UCSD-AML1 (cell line): Measurements from ENCODE around the gene CFAP210.
"Not testable (repeated sequence)": the region's sequence is repeated elsewhere in the genome, so short reads cannot be mapped to it uniquely, and the experiment has no call there.

ENCODE experiments used
- DNase-seq: peaks from one replicate; lab custom pipeline; 2025; ENCODE audit not compliant: unreplicated experiment; lab: John Stamatoyannopoulos, UW

CFAP210 gene

DNA sequence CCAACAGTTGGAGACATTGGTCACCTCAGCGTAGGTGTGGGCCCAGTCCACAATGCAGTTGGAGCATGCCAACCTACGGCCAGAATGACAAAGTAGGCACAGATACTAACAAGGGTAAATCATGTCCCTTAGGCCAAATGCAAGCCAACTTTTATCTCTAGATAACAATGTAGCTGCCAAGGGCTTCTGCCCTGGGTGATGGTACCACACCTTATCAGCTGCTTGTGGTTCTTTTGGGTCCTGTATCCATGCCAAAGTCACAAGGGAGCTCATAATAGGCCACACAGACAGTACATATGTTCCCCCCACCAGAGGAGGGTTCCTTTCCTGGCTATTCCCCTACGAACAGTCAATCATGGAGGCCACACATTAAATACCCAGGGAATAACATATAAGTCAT lies 19.1 kb upstream of the CFAP210 start:
- no peak for DNase-seq

DNA sequence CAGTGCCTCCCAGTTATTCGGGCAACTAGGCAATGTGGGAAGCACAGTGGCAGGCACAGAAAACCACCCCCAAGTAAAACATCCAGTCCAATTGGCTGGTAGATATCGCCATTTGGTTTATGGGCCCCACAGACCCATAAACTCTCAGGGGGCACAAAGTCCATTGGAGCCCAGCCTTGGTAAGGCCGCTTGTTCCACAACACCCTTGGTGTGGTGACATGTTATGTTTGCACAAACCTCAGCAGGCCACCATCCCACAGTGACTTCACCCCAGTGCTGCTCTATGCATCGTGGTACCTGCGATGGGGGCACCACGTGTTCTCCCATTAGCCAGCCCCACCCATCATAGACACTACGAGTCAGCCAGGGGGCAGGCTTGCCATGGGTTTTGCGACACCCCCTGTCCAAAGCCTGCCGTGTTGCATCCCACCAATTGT lies 18.6 kb upstream of the CFAP210 start:
- no peak for DNase-seq

DNA sequence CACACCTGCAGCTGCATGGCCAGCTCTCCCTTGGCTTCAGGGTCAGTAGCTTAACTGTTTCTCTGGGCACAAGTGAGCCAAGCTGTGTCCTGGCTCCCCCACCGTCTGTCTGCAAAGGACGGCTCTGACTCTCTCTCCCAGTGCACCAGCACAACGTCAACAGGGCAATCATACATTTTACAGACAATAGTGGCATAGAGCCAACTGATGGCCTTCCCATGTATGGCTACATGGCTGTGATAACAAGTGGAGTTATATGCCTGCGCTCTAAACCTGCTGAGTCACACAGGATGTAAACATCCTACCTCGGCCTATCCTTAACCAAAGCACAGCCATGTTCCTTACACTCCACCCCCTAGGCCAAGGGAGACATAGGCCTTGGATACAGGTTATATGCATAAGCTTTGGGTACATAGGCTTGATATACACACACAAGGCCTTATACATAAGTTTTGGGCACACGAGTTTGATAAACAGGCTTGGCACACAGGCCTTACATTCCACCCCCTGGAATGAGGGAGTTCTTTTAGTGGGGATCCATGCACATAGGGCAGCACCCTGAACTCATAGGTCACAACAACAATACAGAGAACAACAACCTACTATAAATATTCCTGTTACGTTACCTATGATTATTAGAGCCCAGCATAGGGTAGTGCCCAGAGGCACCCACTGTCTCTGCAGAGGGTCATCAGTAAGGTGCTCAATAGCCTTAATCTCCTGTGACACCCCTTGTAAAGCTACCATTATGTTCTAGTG lies 17.7 kb upstream of the CFAP210 start:
- DNase-seq: no peak

DNA sequence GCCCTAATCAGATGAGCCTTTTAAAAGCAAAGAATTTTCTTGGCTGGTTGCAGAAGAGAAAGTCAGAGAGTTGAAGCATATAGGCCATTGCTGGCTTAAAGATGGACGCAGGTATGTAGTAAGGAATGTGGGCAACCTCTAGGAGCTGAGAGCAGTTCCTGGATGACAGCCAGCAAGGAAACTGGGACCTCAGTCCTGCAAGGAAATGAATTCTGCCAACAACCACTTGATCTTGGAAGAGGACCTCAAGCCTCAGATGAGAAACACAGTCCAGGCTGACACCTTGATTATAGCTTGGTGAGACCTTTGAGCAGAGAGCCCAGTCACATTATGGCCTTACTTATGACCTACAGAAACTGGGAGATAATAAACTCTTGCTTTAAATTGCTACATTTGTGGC lies 15.8 kb upstream of the CFAP210 start:
- DNase-seq: no peak

DNA sequence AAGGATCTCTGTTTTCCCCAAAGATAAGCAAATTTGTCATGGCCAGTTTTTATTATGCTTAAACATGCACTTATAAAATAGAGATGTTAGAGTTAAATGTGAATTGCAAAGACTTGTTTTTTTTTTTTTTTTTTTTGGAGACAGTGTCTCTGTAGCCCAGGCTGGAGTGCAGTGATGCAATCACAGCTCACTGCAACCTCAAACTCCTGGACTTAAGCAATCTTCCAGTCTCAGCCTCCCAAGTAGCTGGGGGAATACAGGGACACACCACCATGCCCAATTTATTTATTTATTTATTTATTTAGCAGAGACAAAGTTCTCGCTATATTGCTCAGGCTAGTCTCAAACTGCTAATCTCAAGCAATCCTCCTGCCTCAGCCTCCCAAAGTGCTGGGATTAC lies 15.1 kb upstream of the CFAP210 start:
- no peak for DNase-seq

DNA sequence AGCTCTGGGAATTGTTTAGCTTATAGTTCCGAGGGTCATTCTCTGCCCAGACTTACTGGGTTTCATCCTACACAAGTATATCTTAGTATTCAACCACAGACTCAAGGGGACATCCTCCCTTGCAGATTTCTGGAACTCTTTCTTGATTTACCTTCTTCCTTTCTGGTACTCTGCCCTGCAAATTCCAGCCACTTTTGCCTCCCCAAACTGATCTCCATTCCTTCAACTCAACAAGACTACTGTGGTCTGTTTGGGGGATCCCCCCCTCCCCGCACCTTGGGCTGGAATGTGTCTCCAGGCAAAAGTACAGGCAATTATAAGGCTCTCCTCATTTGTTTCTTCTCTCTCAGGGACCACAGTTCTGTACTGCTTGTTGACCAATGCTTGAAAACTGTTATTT lies 13.4 kb upstream of the CFAP210 start:
- no peak for DNase-seq

DNA sequence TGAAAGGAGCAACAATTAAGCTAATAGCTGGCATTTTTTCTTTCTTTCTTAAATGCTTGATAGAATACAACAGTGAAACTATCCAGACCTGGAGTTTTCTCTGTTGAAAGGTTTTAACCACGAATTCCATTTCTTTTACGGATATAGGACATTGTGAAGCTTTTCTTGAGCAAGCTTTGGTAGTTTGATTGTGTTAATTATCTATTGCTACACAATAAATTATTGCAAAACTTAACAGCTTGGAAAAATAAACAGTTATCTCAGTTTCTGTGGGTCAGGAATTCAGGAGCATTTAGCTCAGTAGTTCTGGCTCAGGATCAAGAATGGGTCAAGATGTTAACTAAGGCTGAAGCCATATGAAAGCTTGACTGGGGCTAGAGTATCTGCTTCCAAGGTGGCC lies 11.7 kb upstream of the CFAP210 start:
- DNase-seq: no peak

DNA sequence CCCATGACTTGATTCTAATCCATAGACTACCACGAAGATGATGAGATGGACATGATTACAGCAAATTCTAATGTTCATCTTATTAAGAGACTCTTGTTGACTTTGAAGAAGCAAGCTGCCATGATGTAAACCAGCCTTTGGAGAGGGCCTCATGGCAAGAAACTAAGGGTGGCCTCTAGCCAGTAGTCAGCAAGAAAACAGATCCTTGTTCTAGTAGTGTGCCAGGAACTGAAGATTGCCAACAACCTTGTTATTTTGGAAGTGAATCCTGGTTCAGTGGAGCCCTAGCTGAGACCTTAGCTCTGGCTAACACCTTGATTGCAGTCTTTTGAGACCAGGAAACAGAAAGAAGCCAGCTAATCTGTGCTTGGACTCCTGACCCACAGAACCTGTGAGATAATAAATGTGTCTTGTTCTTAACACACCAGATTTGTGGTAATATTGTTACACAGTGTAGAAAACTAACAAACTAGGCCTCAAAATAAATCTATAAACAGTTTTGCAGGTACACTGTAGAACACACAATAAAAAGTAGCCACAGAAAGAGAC lies 10.0 kb upstream of the CFAP210 start:
- DNase-seq: no peak

DNA sequence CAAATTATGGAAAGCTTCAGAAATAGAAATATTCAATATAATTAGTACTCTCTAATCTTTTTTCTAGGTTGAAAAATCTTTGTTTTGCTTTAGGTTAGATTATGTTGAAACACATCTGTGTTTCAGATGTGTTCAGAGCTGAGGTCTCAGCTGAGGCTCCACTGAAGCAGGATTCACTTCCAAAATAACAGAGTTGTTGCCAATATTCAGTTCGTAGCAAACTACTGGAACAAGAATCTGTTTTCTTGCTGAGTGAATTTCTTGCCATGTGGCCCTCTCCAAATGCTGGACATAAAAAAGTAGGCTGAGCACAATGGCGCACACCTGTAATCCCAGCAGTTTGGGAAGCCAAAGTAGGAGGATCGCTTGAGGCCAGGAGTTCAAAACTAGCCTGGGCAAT lies 8.8 kb upstream of the CFAP210 start:
- DNase-seq: no peak

DNA sequence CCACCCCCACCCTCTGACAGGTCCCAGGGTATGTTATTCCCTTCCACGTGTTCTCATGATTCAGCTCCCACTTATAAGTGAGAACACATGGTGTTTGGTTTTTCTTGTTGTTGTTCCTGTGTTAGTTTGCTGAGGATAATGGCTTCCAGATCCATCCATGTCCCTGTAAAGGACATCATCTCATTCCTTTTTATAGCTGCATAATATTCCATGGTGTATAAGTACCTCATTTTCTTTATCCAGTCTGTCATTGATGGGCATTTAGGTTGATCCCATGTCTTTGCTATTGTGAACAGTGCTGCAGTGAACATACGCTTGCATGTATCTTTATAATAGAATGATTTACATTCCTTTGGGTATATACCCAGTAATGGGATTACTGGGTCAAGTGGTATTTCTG lies 5.0 kb upstream of the CFAP210 start:
- not testable (repeated sequence) for DNase-seq

DNA sequence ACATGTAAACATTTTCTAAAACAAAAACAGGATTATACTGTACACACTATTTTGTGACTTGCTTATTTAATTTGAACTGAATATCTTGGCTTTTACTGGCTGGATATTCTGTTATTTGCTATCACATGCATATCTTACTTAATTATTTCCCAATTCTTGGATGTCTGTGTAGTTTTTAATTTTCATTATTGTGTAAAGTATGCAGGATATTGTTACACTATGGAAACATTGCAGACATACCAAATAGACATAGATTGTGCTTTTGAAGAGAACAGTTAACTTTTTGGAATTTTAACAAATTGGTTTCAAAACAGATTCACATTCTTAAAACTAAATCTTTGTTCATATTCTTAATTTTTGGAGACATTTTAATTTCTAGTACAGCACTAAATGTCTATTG lies 2.2 kb upstream of the CFAP210 start:
- no peak for DNase-seq

DNA sequence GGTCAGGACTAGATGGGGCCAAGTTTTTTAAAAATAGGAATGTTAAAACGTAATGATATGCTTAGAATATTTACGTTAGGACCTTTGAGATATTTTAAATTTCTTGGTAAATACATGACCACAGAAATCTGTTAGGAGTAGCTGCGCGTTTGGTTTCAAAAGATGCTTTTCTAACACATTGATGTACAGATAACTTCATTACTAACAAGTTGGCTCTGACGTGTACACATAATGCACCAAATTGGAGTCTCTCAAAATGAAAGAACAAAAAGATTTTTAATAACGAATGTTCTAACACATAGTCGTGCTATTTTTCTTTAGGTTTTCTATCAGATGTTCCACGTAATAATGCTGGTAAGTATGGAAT lies 672 bp upstream of the CFAP210 start:
- no peak for DNase-seq

DNA sequence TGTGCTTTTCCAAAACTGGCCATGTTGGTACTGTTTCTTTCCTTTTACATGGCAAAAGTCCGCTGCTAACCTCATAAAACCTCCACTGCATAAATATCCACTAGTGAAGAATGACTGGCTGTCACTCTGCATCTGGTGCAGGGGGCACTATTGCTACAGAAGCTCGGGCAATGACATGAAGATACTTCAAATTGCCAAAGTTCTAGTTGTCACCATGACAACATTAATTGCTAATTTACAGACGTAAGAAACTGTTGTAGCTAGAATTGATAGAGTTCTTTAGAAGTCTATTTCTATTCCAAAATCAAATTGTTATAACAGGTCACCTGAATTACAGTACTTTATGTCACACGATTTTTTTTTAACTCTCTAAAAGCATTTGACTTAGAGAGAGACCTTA lies 845 bp downstream of the CFAP210 start:
- no peak for DNase-seq

DNA sequence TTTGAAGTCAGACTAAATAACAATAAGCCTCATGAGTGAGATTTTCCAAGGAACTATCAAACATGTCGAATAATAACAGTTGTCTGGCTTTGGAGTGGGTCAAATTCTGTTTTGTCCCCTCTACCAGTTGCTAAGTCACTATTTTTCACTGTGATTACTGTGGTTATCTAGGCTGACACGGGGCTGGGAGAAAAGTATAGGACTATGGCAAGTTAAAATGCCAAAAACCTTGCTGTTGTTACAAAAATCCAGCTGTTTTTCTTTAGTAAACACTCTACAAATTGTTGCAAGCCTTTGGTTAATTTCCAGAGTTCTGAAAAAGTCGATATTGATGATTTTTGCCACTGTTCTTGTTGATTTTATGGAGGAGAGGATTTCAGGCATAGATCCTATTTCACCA lies 1.5 kb downstream of the CFAP210 start:
- no peak for DNase-seq

DNA sequence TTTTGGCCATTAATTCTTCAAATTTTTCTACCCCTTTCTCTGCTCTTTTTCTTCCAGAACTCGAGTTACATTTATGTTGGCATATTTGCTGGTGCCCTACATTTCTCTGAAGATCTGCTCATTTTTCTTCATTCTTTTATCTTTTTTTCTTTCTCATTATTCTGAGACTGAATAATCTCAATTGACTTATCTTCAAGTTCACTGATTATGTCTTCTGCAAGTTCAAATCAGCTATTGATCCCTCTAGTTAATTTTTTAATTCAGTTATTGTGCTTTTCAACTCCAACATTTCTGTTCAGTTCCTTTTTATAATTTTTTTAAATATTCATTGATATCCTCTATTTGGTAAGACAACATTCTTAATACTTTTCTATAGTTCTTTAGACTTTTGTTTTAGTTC lies 3.2 kb downstream of the CFAP210 start:
- DNase-seq: no peak

DNA sequence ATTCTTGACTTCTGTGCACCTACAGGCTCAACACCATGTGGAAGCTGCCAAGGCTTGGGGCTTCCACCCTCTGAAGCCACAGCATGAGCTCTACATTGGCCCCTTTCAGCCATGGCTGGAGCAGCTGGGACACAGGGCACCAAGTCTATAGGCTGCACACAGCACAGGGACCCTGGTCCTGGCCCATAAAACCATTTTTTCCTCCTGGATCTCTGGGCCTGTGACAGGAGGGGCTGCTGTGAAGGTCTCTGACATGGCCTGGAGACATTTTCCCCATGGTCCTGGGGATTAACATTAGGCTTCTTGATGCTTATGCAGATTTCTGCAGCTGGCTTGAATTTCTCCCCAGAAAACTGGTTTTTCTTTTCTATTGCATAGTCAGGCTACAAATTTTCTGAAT lies 6.3 kb downstream of the CFAP210 start:
- DNase-seq: not testable (repeated sequence)

DNA sequence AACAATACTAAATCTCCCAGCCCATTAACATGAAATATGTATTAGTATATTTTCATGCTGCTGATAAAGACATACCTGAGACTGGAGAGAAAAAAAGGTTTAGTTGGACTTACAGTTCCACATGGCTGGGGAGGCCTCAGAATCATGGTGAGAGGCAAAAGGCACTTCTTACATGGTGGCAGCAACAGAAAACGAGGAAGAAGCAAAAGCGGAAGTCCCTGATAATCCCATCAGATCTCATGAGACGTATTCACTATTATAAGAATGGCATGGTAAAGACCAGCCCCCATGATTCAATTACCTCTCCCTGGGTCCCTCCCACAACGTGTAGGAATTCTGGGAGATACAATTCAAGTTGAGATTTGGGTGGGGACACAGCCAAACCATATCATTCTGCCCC lies 7.4 kb downstream of the CFAP210 start:
- DNase-seq: not testable (repeated sequence)

DNA sequence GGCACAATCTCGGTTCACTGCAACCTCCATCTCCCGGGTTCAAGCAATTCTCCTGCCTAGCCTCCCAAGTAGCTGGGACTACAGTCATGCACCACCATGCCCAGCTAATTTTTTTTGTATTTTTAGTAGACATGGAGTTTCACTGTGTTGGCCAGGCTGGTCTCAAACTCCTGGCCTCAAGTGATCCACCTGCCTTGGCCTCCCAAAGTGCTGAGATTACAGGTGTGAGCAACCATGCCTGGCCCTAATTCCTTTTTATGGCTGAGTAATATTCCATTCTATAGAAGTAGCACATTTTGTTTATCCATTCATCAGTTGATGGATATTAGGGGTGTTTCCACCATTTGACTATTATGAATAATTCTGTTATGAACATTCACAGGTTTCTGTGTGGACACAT lies 9.5 kb downstream of the CFAP210 start:
- not testable (repeated sequence) for DNase-seq

DNA sequence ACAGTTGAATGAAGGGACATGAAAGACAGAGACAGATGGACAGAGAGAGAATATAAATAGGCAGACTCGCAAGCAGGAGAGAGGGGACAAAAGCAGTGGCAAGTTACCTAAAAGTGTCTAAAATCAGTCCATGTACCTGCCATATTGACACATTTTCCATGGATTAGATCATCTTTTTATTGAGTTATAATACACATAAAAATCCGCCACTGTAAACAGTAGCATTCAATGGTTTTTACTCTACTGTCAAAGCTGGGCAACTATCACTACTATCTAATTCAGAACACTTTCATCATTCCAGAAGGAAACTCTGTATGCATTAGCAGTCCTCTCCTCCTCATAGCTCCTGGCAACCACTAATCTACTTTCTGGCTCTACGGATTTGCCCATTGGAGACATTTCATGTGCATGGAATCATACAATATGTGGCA lies 10.1 kb downstream of the CFAP210 start:
- DNase-seq: no peak

DNA sequence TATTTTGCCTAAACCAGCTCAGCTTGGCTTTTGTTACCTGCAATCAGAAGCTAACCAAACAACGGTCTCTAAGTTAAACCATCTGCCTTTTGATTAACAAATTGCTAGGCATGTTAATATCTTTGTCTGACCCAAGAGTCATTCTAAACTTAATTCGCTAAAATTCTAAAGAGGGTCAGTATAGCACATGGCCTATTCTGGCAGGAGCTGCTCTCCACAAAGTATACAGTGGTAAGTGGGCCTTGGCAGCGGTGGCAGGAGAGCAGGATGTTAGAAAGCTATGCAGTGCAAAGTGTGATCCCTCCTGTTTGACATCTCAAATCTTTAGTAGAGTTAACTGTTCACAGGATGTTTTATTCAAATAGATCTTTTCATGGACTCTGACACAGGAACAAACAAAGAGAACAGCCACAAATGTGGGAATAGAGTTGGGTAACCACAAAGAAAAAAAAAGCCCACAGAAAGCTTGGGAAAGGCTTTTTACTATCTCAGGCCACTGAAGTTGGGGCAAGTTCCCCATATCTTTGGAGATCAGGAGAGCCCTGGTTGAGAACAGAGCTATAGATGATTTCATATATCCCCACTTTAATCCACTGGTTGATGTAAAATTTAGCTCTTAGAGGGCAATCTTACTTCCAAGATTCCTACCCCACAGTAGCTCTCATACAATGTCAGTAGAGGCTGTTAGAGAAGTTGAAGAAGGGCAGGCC lies 10.6 kb downstream of the CFAP210 start:
- DNase-seq: peak; percentile 10

DNA sequence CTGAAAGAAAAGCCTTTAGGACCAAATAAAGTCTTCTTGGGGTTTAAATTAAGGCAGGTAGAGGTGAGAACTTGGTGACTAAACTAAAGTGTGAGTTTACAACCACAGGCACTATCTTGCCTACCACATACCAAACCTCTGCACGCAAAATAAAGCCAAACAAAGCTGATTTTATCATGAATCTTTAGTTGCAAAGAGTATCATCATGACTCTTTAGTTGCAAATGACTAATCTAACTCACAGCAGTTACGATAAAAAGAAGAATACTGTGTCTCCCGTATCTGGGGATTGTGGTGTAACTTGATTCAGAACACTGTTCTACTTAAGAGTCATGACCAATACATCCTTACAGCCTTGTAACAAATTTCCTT lies 11.2 kb downstream of the CFAP210 start:
- DNase-seq: no peak

DNA sequence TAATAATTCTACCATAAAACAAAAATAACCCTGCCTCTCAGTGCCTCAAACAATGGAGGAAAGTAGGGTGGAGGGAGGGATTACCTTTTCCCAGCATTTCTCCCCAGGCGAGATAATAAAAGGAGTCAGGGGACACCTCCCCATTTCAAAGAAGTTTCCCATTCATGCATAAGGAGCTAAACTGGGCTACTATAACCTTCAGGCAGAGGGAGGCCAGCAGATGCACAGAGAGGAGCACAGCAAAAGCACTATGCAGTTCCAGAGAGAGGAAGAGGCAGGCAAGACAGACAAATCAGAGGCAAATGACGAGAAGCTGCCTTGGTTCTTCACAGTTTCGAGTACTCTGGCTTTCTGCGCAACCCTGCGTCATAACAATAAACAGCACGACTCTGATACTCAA lies 17.4 kb downstream of the CFAP210 start:
- no peak for DNase-seq

DNA sequence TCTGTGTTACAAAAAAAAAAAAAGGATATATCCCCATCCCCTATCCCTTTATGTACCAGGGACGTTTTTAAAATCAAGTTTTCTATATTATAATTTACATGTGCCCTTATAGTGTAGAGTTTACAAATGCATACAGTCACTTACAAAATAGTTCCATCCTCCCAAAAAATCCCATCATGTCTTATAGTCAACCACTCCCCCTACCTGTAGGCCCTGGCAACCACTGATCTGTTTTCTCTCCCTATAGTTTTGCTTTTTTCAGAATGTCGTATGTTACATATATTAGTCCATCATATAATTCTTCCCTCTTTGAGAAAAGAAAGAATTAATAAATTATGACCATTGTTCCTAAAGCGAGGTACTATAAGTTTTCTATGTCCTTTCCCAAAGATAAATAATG lies 17.8 kb downstream of the CFAP210 start:
- DNase-seq: no peak
